ENCODE data around the gene MBD5.

DNA sequence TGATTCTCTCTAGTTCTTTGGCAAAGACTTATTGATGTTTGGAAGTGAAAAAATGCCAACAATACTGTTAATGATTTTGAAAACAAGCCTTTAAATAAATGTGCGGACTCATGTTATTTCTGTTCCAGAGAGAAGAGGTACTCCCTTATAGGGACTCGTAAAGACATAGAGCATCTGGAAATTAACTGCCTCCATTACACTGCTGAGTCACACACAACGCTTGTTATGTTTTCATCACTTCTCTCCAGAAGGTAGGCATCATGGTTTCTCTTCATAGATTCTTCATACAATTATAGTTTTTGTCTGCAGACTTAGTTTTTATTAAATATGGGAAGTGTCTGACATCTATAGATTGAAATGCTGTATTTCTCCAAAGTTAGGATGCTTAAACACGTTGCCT is 321.2 kb downstream of the MBD5 start:
- TF ChIP-seq POLR2A (IDR thresholded peaks at IDR 0.05) (no peak), EP300 (IDR thresholded peaks at IDR 0.05) (no peak), POLR2AphosphoS5 (IDR thresholded peaks at IDR 0.05) (no peak)
- TF ChIP-seq, protein P1, sequence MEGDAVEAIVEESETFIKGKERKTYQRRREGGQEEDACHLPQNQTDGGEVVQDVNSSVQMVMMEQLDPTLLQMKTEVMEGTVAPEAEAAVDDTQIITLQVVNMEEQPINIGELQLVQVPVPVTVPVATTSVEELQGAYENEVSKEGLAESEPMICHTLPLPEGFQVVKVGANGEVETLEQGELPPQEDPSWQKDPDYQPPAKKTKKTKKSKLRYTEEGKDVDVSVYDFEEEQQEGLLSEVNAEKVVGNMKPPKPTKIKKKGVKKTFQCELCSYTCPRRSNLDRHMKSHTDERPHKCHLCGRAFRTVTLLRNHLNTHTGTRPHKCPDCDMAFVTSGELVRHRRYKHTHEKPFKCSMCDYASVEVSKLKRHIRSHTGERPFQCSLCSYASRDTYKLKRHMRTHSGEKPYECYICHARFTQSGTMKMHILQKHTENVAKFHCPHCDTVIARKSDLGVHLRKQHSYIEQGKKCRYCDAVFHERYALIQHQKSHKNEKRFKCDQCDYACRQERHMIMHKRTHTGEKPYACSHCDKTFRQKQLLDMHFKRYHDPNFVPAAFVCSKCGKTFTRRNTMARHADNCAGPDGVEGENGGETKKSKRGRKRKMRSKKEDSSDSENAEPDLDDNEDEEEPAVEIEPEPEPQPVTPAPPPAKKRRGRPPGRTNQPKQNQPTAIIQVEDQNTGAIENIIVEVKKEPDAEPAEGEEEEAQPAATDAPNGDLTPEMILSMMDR (IDR thresholded peaks at IDR 0.05): no peak
